Adrenal gland (tissue), 12 donors: ENCODE data around the gene ATP13A1. TPM values are rescaled to one million over a fixed set of nuclear protein-coding genes. Genes with fewer than 3 reads are reported as not detected.

ENCODE experiments used
- DNase-seq, 7 donors: peaks; one replicate each; pipeline ENCODE4 v3.0.0-alpha.2; 2019 to 2020
- H3K27ac ChIP-seq, 5 donors: fragments of 200-600 bp; sonication (generic) in 4 of 5; 1 replicate in 3 of 5; 2 replicates in 2 of 5; pipeline versions ENCODE4 v1.5.1 to v1.8.0; 2016 to 2020; ENCODE audit warnings: mild to moderate bottlenecking in 1 of 5
- H3K27me3 ChIP-seq: fragments of 200-600 bp; 2 replicates; pipeline ENCODE4 v1.8.0; 2021
- H3K36me3 ChIP-seq, 2 donors: fragments of 200-600 bp; replicated peaks in 1 of 2; 1 replicate in 1 of 2; 2 replicates in 1 of 2; pipeline versions ENCODE4 v1.5.1 to v1.8.0; 2018 to 2022
- H3K4me1 ChIP-seq, 2 donors: fragments of 200-600 bp; replicated peaks in 1 of 2; 1 replicate in 1 of 2; 2 replicates in 1 of 2; pipeline versions ENCODE4 v1.5.1 to v1.8.0; 2018 to 2021
- H3K4me3 ChIP-seq, 4 donors: fragments of 200-600 bp; sonication (generic) in 3 of 4; one replicate each; pipeline ENCODE4 v1.5.1; 2016 to 2018
- H3K9me3 ChIP-seq, 3 donors: fragments of 200-600 bp; sonication (generic) in 1 of 3; replicated peaks in 1 of 3; 1 replicate in 2 of 3; 2 replicates in 1 of 3; pipeline versions ENCODE4 v1.5.1 to v1.8.0; 2016 to 2021
- CTCF ChIP-seq, 6 experiments: fragments of 450-650 bp in 4 of 6; fragments of 200-600 bp in 2 of 6; sonication (generic) in 1 of 6; IDR thresholded peaks; 1 replicate in 5 of 6; 2 replicates in 1 of 6; pipeline versions ENCODE4 v1.5.1 to v1.8.0; 2016 to 2021; ENCODE audit warnings: antibody characterized with exemption in 6 of 6, mild to moderate bottlenecking in 2 of 6, moderate library complexity in 1 of 6
- POLR2A ChIP-seq, 2 donors: fragments of 450-650 bp; IDR thresholded peaks; one replicate each; pipeline ENCODE4 v1.6.1; 2017; ENCODE audit warnings: antibody characterized with exemption in 2 of 2, mild to moderate bottlenecking in 2 of 2, moderate library complexity in 1 of 2
- WGBS, 4 donors: extraction: QIAGEN DNeasy Blood & Tissue Kit in 2 of 4; methylation state at CpG; one replicate each; pipeline versions ENCODE4 v1.1.5 to v1.1.7; 2013 to 2017; 5-methylcytosine and 5-hydroxymethylcytosine counted together
- intact Hi-C, 2 donors: fragments of 100-400 bp; cut with DNase I; formaldehyde crosslinking; loops; one replicate each; pipeline versions ENCODE4 v1.14.1 to v1.15.0; 2022 to 2023
- polyA plus RNA-seq, 3 donors: library from polyadenylated mRNA; stranded (reverse); fragments of 200-250 nt in 2 of 3; fragments of 350-450 nt in 1 of 3; fragmentation: Illumina TruSeq in 1 of 3; extraction: RNeasy Lipid Tissue Mini Kit (QIAGEN cat#74804) in 1 of 3; gene quantifications; one replicate each; pipeline ENCODE4 v1.2.3, GENCODE V29; 2013 to 2014
- total RNA-seq, 9 donors: library from RNA; depleted of rRNA in 4 of 9; stranded (reverse); fragments of >200 nt in 4 of 9; fragments of 120-200 nt in 1 of 9; fragmentation: NEBNext Ultra II Directional in 1 of 9; extraction: Animal tissue kit (Norgen Biotek cat#: 25700) in 1 of 9; gene quantifications; one replicate each; pipeline versions ENCODE4 v1.1.0 to v1.2.4, GENCODE V29; 2013 to 2023
- donor health status: healthy with polysubstance abuse.
- donor health status: Bipolar disorder and iron deficiency.
- donor health status: DM: yes; HTN: yes; CAD: no.
- donor health status: DM: no; HTN: no; CAD: no.
- donor health status: DM: no; HTN: no; CAD: no.
- donor health status: DM: yes; HTN: yes; CAD: no.

The ATP13A1 gene
- total and polyA plus RNA-seq, 12 donors = 18.7 to 195 (median 90.9) TPM

GRCh38 chr19:19659646-19660245 lies 3.7 kb downstream of the ATP13A1 start:
- no peak for DNase-seq
- Histone ChIP-seq H3K9me3 (no peaks in the 10 kb centered on the region), H3K27ac (no peak overlapping the region), H3K4me1 (peaks cover 12 to 22% of the 10 kb centered on the region in 2 donors), H3K27me3 (no peaks in the 10 kb centered on the region), H3K36me3 (peaks cover 0 to 51% of the 10 kb centered on the region in 2 donors), H3K4me3 (no peak overlapping the region)
- TF ChIP-seq CTCF (IDR thresholded peaks at IDR 0.05) (no peak), POLR2A (IDR thresholded peaks at IDR 0.05) (no peak)
- WGBS, 4 donors = 66 to 80% (median 72%) methylated on average over 15 to 17 of the region's 17 CpGs
- intact Hi-C loops = no loop called here

- DNase-seq = peak in 1 of 7 donors; percentile 15
- intact Hi-C loops = no loop called here
- H3K27me3 ChIP-seq = no peaks in the 10 kb centered on the region
- peaks cover 0 to 74% of the 10 kb centered on the region in 2 donors for H3K36me3 ChIP-seq
- WGBS, 4 donors = 80 to 88% (median 83%) methylated on average over 7 to 10 of the region's 10 CpGs
- no peak overlapping the region for H3K27ac ChIP-seq
- H3K4me3 ChIP-seq = no peak overlapping the region
- peaks cover 5 to 15% of the 10 kb centered on the region in 2 donors for H3K4me1 ChIP-seq
- TF ChIP-seq POLR2A (IDR thresholded peaks at IDR 0.05) (no peak), CTCF (IDR thresholded peaks at IDR 0.05) (no peak)
- H3K9me3 ChIP-seq = no peaks in the 10 kb centered on the region
These were observed 6.1 kb downstream of the ATP13A1 start for GRCh38 chr19:19657397-19657783.

GRCh38 chr19:19656451-19657396 lies 6.8 kb downstream of the ATP13A1 start:
- no peaks in the 10 kb centered on the region for H3K27me3 ChIP-seq
- peaks cover 0 to 81% of the 10 kb centered on the region in 2 donors for H3K36me3 ChIP-seq
- H3K27ac ChIP-seq = no peak overlapping the region
- no peaks in the 10 kb centered on the region for H3K9me3 ChIP-seq
- 94 to 95% (median 95%) methylated on average over 11 to 33 of the region's 33 CpGs for WGBS, 4 donors
- H3K4me1 ChIP-seq = peaks cover 0 to 9% of the 10 kb centered on the region in 2 donors
- intact Hi-C loops = no loop called here
- TF ChIP-seq POLR2A (IDR thresholded peaks at IDR 0.05) = no peak
- TF ChIP-seq CTCF (IDR thresholded peaks at IDR 0.05) = no peak
- no peak overlapping the region for H3K4me3 ChIP-seq
- peak in 1 of 7 donors; percentile 14 for DNase-seq

GRCh38 chr19:19655641-19656343 lies 7.7 kb downstream of the ATP13A1 start:
- DNase-seq = no peak
- H3K9me3 ChIP-seq = no peaks in the 10 kb centered on the region
- no peaks in the 10 kb centered on the region for H3K27me3 ChIP-seq
- intact Hi-C loops = no loop called here
- no peak overlapping the region for H3K27ac ChIP-seq
- H3K4me1 ChIP-seq = no peaks in the 10 kb centered on the region
- 88 to 94% (median 93%) methylated on average over 9 to 27 of the region's 27 CpGs for WGBS, 4 donors
- no peak for TF ChIP-seq POLR2A (IDR thresholded peaks at IDR 0.05)
- no peak for TF ChIP-seq CTCF (IDR thresholded peaks at IDR 0.05)
- peaks cover 0 to 90% of the 10 kb centered on the region in 2 donors for H3K36me3 ChIP-seq
- no peak overlapping the region for H3K4me3 ChIP-seq
